ENCODE results near the gene SATB2.
A peak's percentile ranks its signal among the peaks of the same experiment; 100 is the strongest.

SATB2 gene

DNA sequence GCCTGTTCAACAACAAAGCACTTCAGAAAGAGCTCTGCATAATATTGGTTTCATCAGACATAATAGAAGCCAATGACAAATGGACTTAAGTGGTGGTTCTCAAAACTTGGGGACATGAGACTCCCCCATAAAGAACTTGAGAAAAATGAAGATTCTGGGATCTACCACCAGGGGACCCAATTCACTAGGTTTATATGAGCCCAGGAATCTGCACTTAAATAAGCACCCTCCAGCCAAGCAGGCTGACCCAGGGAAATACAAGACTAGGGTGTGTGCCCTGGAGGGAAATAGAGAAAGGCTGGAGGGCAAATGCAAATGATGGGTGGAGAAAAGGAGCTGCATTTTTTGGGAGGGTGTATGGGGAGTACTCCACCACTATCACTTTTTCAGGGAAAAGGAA lies 52.5 kb downstream of the SATB2 start:
- DNase-seq (ENCODE audit: low read depth) = no peak

DNA sequence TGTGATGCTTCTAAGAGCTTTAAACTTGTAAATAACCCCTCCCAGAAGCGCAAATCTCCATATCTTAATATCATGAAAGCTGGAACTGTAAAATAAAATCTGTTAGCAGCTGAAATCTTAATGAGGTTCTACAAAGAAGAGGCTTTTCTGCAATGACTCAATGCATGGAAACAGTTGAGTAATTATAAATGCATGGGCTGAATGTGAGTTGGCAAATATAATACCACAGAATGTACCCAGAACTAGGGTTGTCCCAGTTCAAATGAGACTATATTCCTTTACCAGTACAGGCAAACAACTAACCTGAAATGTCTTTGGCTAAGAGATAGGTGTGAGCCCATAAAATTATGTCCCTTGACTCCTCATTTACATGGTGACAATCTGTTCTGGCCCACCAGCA lies 52.9 kb downstream of the SATB2 start:
- no peak for DNase-seq (ENCODE audit: low read depth)

GRCh38 chr2:199395311-199395710 lies 62.4 kb downstream of the SATB2 start:
- no peak for DNase-seq (ENCODE audit: low read depth)

DNA sequence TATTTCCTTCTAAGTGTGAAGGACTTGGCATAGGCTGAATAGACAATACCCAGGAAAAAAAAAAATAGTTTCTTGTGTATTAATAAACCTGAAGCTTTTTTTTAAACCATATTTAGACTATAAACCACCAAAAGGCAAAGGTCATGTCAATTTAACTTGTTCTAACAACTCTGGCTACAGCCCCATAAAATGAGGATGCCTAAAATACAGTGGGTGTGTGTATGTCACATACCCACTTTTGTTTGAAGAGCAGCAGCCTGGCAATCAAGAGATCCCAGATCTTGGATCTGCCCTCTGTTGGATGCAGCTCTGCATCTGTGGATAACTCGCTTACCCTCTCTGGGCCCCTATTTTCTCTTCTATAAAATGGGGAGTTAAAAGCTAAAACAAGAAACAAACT lies 65.4 kb downstream of the SATB2 start:
- DNase-seq (ENCODE audit: low read depth) = no peak

DNA sequence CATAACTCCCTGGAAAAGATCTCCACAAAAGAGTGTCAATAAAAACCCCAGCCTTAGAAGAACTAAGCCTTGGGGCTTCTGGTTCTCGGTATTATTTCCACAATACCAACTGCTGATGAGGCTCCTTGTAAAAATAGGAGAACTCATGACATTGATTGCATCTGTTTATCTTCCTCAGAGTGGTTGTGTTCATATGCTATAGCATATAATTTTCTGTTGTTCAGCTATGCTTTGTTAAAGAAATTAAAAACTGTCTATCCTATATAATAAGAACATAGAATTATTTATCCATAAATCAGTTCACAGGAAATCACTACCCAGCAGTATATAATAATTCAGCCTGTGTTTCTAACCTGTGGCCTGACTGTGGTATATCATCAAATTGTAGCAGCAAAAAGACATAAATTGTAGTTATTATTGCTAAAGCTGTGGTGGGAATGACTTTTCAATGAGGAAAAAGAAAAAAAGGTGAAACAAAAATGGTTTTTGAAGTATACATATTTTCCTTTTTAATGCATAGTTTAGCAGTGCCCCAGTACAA lies 68.9 kb downstream of the SATB2 start:
- no peak for DNase-seq (ENCODE audit: low read depth)

DNA sequence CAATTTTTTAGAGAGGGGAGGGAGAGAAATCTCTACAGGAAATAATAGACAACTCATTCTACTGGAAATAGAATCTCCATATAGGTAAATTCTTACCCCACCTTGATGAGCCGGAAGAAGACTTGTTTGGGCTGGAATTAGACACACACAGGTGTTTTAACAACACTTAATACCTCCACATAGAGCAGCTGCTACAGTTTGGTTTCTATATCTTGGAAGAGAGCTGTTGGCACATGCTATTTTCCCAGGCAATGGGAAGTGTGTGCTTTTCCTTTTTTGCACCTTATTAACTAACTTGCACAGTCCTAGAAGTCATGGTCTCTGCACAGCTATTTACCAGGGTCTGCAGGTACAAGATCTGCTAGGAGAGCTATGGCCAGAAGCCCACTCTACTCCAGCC lies 73.7 kb downstream of the SATB2 start:
- no peak for DNase-seq (ENCODE audit: low read depth)

DNA sequence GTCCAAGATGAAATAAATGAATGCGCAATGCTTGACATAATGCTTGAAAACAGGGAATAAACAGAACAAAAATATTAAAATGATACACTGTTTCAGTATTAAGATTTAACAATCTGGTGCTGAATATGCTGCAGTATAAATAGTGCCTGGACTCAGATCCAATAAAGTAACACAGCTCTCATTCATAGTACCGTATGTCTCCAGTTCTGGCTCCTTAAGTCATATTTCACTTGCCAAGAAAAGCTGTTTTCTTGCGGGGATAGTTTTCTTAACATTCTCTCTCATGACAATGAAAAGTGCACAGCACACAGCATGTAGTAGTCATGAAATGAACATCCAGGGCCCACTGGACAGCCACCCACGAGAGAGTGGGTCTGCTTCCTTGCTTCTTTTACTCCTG lies 74.7 kb downstream of the SATB2 start:
- DNase-seq (ENCODE audit: low read depth) = no peak

DNA sequence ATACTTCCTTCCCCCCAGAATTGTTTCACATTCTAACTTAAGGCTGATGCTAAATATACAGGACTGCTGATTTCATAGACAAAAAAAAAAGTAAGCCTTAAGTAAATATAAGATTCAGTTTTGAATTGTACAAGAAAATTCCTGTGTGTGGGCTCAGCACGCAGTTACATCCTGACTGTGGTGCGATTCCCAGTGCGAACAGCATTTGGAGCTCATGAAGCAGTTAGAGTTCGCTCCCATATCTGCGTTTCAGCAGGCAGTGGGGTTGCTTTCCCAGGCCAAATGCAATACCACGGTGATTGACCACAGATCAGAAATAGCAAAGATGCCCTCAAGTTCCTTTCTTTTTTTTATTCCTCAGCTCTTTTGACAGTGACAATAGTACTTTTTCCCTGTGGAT lies 75.6 kb downstream of the SATB2 start:
- no peak for DNase-seq (ENCODE audit: low read depth)

DNA sequence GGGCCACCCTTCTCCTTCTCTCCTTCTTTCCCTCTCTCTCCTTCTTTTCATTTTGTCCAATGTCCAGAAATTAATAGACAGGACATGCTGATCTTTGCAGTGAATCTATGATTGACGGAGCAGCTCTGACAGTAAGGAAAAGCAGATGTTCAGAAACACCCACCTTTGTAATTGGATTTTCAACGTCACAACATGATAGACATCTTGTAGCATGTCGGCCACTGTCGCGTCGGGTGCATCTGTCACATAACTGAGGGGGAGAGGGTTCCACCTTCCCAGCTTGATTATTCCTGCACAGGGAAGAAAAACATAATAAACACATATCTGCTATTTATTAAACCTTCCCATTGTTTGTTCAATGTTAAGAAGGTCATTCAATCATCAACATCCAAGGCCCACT lies 76.2 kb downstream of the SATB2 start:
- DNase-seq (ENCODE audit: low read depth) = no peak

- DNase-seq (ENCODE audit: low read depth) = peak; percentile 36
Measured at GRCh38 chr2:199378948-199379650, 78.6 kb downstream of the SATB2 start.

- no peak for DNase-seq (ENCODE audit: low read depth)
Measured at GRCh38 chr2:199370150-199370780, 87.5 kb downstream of the SATB2 start.

DNA sequence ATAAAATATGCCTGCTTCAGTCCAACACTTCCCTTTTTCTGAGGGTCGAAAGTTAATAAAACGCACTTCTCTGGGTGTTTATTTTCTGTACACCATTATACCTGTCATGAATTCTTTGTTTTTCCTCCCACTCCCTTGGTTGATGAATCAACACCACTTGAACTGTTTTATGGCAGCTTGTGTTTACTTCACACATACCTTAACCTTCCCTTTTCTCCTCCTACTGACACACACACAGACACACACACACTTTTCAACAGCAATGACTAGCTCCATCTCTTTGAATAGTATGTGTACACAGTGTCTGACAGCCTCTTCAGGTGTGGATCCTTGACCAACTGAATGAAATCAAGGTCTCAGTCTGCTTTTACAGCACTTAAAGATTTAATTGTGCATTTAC lies 91.3 kb downstream of the SATB2 start:
- DNase-seq (ENCODE audit: low read depth) = no peak

DNA sequence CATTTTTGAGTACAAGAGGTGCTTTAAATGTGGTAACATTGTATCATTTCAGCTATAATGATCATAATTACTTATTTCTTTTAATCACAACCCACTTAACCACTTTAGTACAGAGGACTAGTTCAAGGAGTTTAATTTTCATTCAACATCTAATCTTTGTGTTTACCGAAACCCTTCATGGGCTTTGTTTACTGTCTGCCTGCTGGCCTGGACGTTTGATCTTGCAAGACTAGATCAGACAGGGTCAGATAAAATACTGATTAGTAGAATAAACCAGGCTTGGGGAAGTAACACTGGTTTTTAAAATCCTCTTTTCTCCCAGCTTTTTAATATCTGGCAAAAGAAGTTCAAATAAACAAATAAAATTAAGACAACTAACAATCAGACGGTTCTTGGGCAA lies 93.6 kb downstream of the SATB2 start:
- no peak for DNase-seq (ENCODE audit: low read depth)

DNA sequence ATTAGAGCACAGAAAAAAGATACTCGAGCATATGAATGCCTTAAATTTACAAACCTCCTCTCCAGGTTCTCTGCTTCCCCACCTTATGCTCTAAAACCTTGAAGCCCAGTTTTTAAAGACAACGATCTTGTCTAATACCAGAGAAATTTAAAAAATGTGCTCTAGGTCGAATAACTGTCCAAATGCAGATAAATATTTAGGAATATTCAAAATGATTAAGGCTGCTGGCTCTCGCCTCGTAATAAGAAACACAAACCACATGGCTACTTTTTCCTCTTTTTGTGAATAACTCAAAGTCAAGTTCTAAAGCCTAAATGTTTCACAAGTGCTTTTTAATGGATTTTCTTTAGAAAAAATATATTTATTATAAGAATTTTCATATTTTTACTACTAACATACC lies 101.3 kb downstream of the SATB2 start:
- DNase-seq (ENCODE audit: low read depth) = no peak

DNA sequence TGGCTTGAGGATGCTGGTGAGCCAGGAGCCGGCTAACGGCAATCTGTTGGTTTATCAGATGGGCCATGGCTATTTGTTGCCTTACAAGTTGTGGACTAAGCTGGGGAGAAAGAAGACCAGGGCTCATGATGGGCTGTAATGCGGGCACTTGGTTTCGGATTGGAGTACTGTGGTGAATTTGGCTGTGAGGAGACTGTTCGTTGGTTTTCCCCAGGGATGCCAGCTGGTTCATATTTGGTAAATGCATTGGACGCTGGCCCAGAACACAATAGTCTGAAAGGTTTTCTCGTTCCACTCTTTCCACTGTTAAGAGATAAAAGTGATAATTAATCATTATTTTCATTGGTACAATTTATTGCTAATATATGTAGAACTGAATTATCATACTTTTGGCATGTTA lies 108.9 kb downstream of the SATB2 start:
- DNase-seq (ENCODE audit: low read depth) = no peak

GRCh38 chr2:199344012-199344411 lies 113.7 kb downstream of the SATB2 start:
- DNase-seq (ENCODE audit: low read depth) = no peak

DNA sequence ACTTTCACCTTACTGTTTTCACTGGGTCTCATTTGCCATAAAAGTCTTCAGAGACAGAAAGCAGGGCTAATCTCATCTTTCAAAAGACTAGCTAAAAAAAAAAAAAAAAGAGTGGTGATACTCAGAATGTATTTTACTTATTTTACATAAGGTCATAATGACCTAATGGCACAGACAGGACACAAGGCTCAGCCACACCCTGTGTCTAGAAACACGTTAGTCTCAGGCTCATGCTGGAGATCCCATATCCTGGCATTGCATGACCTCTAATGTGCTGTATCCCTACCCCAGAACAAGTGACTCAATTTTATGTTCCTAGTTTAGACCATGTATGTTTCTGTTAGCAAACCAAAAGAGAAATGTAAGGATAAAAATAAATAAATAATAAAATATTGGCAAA lies 115.4 kb downstream of the SATB2 start:
- no peak for DNase-seq (ENCODE audit: low read depth)

DNA sequence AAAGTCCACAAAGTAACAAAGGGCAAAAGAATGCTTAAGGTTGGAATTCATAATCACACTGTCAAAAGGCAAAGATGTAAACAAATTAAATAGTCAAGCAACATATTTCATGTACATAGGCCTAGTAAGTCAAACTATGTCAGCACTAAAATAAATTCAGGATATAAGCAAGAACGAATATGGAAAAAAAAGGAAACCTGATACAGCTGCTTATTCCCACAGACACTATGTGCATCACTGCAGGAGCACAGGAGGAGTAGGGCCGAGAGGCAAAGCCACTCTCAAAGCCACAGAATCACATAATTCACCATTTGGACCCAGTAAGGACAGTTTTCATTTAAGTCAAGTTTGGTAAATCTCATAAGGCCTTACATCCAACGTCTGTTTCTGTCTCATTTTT lies 116.6 kb downstream of the SATB2 start:
- DNase-seq (ENCODE audit: low read depth) = no peak

DNA sequence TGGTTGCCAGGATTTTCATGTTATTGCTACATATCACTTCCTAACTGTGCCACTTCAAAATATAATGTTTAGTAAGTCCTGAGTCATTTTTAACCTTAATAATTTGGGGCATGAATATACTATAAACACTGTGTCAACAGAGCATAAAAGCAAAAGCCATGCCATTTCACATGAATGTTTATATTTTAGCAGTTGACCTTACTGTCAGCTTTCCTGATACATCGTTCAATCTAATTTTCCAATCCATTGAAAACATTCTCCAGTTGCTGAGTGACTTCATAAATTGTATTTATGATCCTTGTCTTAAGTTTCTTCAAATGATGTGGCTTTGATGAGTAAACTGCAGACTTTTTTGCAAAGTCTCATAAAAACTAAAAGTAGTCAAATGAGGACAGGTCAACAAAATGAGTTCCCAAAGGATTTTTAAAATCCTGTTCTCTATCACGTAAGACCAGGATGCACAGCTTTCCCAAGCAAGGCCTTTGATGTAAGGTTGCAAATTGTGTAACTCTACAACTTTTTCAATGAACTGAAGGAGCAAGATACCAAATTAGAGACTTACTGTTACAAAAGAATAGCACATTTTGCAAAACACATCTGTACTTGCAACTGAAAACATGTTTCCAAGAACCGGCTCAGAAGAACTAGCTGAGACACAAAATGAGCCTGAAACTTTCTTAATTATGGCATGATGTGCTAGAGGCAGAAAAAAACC lies 117.7 kb downstream of the SATB2 start:
- no peak for DNase-seq (ENCODE audit: low read depth)

DNA sequence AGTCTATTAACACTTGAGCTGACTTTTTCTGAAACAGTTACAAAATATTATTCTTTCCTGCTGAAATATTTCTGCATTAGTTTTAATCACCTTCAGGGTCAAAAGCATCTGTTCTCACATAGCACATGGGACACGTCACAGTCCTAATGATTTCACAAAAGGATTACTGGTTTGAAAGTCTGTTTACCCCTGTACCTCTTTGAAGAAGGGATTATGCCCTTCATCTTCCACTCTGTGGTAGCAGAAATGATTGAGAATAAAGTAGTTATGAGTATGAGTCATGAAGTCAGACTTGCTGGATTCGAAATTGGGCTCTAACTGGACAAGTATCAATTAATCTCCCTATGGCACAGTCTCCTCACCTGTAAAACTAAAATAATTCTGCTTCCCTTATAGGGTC lies 121.2 kb downstream of the SATB2 start:
- no peak for DNase-seq (ENCODE audit: low read depth)

DNA sequence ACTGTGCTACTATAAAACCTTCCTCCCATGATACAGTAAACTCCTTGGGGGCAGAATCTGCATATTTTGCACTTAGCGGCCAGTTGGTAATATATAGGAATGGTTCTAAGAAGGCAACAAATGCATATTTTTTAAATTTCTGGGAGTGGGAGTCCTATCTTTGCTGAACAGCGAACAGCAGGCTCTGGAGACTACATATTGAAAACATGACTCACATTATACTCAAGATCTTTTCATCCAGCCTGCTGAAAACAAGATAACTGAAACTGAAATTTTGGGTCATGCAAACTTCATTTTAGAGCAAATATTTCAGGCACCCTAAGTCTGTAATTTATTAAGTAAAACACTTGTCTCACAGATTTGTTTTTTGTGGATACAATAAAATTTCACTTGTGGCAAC lies 122.2 kb downstream of the SATB2 start:
- no peak for DNase-seq (ENCODE audit: low read depth)

GRCh38 chr2:199329466-199329865 lies 128.3 kb downstream of the SATB2 start:
- DNase-seq (ENCODE audit: low read depth) = no peak

DNA sequence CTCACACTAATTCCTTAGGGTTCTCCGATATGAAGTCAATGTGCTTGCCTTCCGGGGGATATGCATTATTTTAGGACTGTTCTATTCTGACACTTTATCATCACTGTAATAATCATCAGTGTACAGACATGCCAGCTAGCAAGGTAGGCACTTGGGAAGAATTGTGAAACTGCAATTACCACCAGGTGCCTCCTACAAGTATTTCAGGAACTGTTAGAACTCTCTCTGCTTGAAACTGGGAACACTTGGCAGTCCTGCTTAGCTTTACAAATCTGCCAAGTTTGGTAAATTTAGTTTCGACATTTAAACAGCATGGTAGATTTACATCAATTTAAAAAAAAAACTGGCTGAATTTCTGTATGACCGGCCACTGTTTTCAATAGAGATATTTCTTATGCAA lies 128.7 kb downstream of the SATB2 start:
- DNase-seq (ENCODE audit: low read depth) = no peak
